Astrocyte of the spinal cord (primary cell): Measurements from ENCODE around the gene WDR1.

Source experiments
- DNase-seq: peaks from one replicate; pipeline ENCODE4 v3.0.0; 2011; ENCODE audit warnings: low read depth, low spot score
- H3K4me3 ChIP-seq: 2 replicates; pipeline ENCODE4 v1.5.1; 2011; ENCODE audit warnings: low read depth, mild to moderate bottlenecking, low read length, moderate library complexity
- in situ Hi-C: cut with HindIII; loops from 2 replicates; pipeline ENCODE4 v1.10.0; 2017; ENCODE audit warnings: low sequenced_read_pairs
- TF ChIP-seq, protein P1 (sequence below): IDR thresholded peaks from 2 replicates; pipeline ENCODE4 v1.5.1; 2012; ENCODE audit warnings: low read depth, mild to moderate bottlenecking, low read length, inconsistent platforms

Gene WDR1

DNA sequence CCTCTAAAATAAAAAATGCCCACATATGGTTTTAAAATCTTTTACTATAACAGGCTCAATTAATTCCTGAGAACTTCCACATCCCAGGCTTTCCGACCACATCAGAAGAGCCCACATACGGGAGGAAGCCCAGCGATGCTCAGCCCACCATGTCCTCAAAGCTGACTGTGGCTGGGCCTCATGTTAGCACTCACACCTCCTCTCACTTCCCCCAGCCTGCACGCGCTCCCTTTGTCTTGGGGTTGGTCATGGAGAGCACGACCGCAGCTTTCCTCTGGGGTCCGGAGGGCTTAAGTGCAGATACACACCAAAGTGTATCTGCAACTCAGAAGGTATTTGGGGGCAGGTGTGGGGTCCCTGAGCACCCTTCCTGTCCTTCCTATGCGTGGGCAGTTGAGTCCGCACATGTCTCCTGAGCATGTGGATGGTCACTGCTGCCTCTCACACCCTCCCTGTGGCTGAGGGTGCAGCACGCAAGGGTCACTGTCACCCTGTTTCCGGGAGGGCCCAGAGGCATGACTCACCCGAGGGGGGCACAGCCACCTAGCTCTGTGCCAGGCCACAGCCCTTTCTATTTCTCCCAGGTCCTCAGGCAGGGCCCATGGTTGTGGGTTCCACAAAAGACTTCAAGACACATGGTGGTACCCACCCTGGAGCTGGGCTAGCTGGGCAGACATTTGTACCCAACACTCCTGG lies 21.2 kb downstream of the WDR1 start:
- no peak for DNase-seq
- in situ Hi-C loops: no loop called here
- no peak overlapping the region for H3K4me3 ChIP-seq
- TF ChIP-seq, protein P1, sequence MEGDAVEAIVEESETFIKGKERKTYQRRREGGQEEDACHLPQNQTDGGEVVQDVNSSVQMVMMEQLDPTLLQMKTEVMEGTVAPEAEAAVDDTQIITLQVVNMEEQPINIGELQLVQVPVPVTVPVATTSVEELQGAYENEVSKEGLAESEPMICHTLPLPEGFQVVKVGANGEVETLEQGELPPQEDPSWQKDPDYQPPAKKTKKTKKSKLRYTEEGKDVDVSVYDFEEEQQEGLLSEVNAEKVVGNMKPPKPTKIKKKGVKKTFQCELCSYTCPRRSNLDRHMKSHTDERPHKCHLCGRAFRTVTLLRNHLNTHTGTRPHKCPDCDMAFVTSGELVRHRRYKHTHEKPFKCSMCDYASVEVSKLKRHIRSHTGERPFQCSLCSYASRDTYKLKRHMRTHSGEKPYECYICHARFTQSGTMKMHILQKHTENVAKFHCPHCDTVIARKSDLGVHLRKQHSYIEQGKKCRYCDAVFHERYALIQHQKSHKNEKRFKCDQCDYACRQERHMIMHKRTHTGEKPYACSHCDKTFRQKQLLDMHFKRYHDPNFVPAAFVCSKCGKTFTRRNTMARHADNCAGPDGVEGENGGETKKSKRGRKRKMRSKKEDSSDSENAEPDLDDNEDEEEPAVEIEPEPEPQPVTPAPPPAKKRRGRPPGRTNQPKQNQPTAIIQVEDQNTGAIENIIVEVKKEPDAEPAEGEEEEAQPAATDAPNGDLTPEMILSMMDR: no peak

DNA sequence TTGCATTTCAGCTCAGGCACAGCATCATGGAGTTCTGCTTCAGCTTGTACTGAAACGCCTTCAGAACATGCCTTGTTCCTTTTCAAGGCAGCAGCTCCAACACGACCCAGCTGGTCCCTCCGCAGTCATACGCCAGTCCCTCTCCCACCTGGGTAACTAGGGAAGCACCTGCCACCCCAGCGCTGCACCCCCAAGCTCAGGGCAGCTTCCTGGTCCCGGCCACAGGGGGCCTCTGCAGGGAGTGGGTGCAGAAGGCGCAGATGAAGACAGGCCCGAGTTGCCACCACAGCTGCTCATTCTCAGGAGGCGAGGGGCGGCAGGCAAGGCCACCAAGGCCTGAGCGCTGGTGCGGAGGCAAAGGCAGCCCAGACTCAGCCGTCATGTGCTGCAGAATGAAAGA lies 21.8 kb downstream of the WDR1 start:
- H3K4me3 ChIP-seq: no peak overlapping the region
- TF ChIP-seq, protein P1: no peak
- no peak for DNase-seq
- in situ Hi-C loops: no loop called here

DNA sequence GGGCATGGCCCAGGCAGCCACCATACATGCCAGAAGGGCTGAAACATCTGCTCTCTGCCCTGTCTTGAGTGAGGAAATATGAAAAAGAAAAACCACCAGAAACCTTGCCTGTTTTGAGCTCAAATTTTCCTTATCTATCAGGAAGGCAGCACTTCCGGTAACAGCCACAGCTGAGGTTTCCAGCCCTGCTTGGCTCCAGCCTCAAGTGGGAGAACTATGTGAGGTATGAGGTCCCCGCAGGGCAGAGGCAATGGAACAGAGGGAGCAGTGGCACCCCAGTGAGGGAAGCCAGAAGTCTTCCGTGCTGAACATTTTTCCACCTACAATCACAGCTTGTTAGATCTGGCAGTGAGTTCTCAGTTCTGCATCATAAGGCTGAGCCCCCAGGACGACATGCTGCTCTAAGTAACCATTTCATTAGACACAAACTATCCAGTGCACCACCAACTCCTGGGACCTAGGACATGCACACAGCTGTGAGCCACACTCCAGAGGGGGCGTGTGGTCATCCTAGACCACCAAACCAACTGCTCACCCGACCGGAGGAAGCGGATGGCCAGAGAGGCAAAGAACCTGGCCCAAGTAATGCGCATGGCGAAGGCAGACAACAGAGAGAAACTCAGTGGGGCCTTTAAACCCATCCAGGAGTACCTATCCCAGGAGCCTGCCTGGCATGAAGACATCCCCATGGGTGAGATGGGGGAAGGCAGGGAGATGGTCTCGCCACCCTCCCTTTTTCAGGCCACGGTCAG lies 22.6 kb downstream of the WDR1 start:
- no peak overlapping the region for H3K4me3 ChIP-seq
- DNase-seq: peak; percentile 98
- TF ChIP-seq, protein P1: no peak
- in situ Hi-C loops: no loop called here

DNA sequence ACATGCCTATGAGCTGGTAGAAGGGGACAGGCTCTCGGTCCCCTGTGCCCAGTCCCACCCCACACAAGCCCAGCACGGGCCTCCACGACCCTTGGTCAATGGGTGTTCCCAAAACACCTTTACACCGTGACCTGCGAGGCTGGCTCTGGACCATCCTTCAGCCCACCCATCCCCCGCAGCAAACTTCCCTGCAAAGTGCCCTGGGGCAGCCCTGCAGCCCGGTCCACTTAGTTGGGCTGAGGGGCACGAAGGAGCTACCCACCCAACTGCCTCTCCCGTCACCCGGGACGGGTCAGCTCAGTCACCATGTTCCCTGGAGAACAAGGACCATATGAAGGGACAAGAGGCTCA lies 23.4 kb downstream of the WDR1 start:
- no peak overlapping the region for H3K4me3 ChIP-seq
- TF ChIP-seq, protein P1: no peak
- no peak for DNase-seq
- in situ Hi-C loops: no loop called here

DNA sequence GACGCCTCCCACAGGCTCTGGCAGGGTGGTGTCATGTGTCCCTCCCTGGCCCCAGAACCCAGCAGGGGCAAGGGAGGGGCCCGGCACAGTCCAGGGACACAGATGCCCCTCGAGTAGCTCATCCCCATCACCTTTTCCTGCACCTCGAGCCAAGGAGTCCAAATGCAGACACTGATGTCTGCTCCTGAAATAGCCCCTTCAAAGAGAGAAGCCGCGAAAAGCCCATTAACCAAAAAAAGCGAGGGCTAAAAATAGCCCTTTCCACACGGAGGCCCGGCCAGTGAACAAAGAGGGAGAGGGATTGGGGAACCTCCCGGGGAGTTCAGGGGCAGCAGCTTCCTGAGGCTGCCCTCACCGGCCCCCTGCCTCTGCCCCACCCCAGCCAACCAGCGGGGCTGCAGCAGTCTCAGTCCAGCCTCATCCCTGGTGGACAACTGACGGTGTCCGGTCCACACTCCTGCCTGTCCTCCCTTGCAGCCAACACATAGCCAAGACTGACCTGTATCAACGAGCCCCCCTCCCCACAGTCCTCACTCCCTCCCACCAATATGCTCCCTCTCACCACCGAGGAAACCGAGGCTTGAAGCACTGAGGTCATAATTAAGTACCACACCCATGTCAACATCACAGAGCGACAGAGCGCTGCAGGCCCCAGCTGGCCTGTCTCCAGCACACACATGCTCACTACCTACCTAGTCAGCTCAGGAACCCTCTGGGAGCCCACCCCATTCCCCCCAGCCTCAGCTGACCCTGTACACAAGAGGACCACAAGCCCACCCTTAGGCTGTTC lies 23.9 kb downstream of the WDR1 start:
- DNase-seq: peak; percentile 48
- in situ Hi-C loops: no loop called here

DNA sequence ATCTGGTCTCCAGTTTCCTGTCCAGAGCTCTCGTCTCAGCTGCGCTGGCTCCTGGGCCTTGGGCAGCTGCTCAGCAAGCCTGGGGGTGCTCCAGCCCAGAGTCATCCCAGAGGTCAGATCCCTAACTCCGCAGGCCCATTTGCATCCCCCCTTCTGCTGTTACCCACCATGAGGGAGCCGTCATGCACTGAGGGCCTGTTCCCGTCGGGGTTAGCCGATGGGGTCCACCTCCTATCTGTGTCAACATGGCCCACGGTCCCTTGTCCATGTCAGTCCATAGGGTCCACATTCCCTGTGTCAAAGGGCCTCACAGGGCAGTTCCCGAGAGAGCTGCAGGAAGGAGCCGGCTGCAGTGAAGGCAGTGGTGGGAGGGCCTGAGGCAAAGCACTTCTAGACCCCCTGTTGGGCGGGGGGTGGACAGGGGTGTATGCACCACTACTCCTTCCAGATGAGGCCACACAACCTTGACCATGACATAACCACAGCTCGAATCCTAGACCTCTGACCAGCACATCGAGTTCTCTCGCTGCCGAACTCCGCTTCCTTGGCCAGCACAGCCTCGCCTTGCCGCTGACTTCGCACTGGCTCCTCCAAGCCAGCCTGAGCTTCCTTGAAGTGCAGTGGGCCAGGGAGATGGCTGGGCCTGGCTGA lies 24.9 kb downstream of the WDR1 start:
- H3K4me3 ChIP-seq: no peak overlapping the region
- DNase-seq: no peak
- in situ Hi-C loops: no loop called here
- TF ChIP-seq, protein P1: no peak

More for the DNA sequence above, 23.9 kb downstream of the WDR1 start:
- TF ChIP-seq, protein P1: no peak
- no peak overlapping the region for H3K4me3 ChIP-seq
